ENCODE results near the gene RBMS3. TPM values are rescaled to one million over a fixed set of nuclear protein-coding genes. Genes with fewer than 3 reads are reported as not detected.

The RBMS3 gene
- total and polyA plus RNA-seq, 2 of the 8 experiments (the other 6 are each of a cell fraction or from before 2014, with no cell fraction given), result 3.7 to 6.9 TPM

- Histone ChIP-seq H2AK5ac (ENCODE audit: low read depth, low read length) (no peak overlapping the region), H4K91ac (replicated peaks; ENCODE audit: insufficient read length, low read length) (no peak overlapping the region), H2BK120ac (replicated peaks; ENCODE audit: low read depth, low read length) (no peak overlapping the region), H3K36me3 (ENCODE audit: control insufficient read depth in 2 of 4, insufficient read depth in 4 of 4, low read length in 3 of 4) (no peaks in the 10 kb centered on the region), H3K23me2 (ENCODE audit: low read depth, low read length) (no peaks in the 10 kb centered on the region), H3K4me3 (ENCODE audit: extremely low read depth in 1 of 4, insufficient read depth in 2 of 4, low read depth in 3 of 4, low read length in 4 of 4) (no peak overlapping the region), H2BK15ac (ENCODE audit: low read length) (no peak overlapping the region), H3K79me2 (ENCODE audit: control insufficient read depth in 1 of 2, insufficient read depth in 2 of 2, low read length in 2 of 2) (no peaks in the 10 kb centered on the region), H3K79me1 (ENCODE audit: low read depth, low read length) (no peaks in the 10 kb centered on the region), H4K20me1 (replicated peaks in 1 of 2; ENCODE audit: control insufficient read depth in 1 of 2, insufficient read depth in 2 of 2, low read length in 2 of 2) (no peaks in the 10 kb centered on the region), H3K4me1 (replicated peaks in 1 of 4; ENCODE audit: control insufficient read depth in 3 of 4, insufficient read depth in 4 of 4, low read length in 3 of 4) (no peaks in the 10 kb centered on the region), H4K5ac (ENCODE audit: insufficient read length, low read depth, low read length) (no peak overlapping the region), H3K27ac (ENCODE audit: low read depth, low read length) (no peak overlapping the region), H3K4ac (replicated peaks; ENCODE audit: insufficient read length, low read depth, low read length) (no peak overlapping the region), H2BK12ac (ENCODE audit: low read depth, low read length) (no peak overlapping the region), H3K9me3 (ENCODE audit: insufficient read depth in 2 of 2, low read depth in 1 of 2, low read length in 1 of 2) (no peaks in the 10 kb centered on the region), H2BK5ac (ENCODE audit: low read depth, low read length) (no peak overlapping the region), H2BK20ac (ENCODE audit: low read length) (no peak overlapping the region), H2AFZ (ENCODE audit: low read length) (no peak overlapping the region), H4K8ac (ENCODE audit: extremely low read depth, insufficient read depth, low read length) (no peak overlapping the region), H3K27me3 (replicated peaks in 1 of 4; ENCODE audit: control insufficient read depth in 3 of 4, extremely low read depth in 1 of 4, insufficient read depth in 3 of 4, low read length in 3 of 4) (no peaks in the 10 kb centered on the region), H3K18ac (ENCODE audit: extremely low read depth, low read length) (no peak overlapping the region), H3K56ac (replicated peaks; ENCODE audit: insufficient read length, low read depth, low read length) (no peak overlapping the region), H3K14ac (ENCODE audit: insufficient read length) (no peak overlapping the region), H3K9ac (replicated peaks in 1 of 4; ENCODE audit: extremely low read depth in 1 of 4, low read depth in 3 of 4, low read length in 3 of 4) (no peak overlapping the region), H3K4me2 (ENCODE audit: insufficient read depth in 1 of 2, low read depth in 2 of 2, low read length in 2 of 2) (no peak overlapping the region), H3K23ac (ENCODE audit: insufficient read length) (no peak overlapping the region)
- DNase-seq (ENCODE audit: low read depth in 1 of 2, low spot score in 2 of 2), result no peak
- ChIA-PET POLR2A (ENCODE audit: partially characterized antibody) (no interaction called here), CTCF (ENCODE audit: partially characterized antibody) (no interaction called here)
- 94% methylated on average over 3 of the region's 3 CpGs; no CpG with 5 or more reads in 1 of the 2 experiments for WGBS, 2 experiments (ENCODE audit: extremely low coverage in 1 of 2, insufficient coverage in 1 of 2, insufficient read length in 1 of 2, insufficient replicate concordance in 2 of 2, low coverage in 1 of 2, low lambda C conversion rate in 2 of 2, missing lambda C conversion rate in 1 of 2)
- TF ChIP-seq EGR1 (IDR thresholded peaks at IDR 0.05; ENCODE audit: borderline replicate concordance, low read depth, low read length), result no peak
- TF ChIP-seq SIX5 (IDR thresholded peaks at IDR 0.05; ENCODE audit: low read depth, low read length), result no peak
- no peak for TF ChIP-seq SUZ12 (IDR thresholded peaks at IDR 0.05; ENCODE audit: low read length)
- TF ChIP-seq CHD2 (IDR thresholded peaks at IDR 0.05; ENCODE audit: low read length), result no peak
- TF ChIP-seq, protein P1, sequence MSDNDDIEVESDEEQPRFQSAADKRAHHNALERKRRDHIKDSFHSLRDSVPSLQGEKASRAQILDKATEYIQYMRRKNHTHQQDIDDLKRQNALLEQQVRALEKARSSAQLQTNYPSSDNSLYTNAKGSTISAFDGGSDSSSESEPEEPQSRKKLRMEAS (IDR thresholded peaks at IDR 0.05), result no peak
- TF ChIP-seq HDAC6 (IDR thresholded peaks at IDR 0.05; ENCODE audit: low read depth, low read length), result no peak
- no peak for TF ChIP-seq CTBP2 (IDR thresholded peaks at IDR 0.05; ENCODE audit: borderline replicate concordance, insufficient read depth, insufficient read length, low read length)
- no peak for TF ChIP-seq MAFK (IDR thresholded peaks at IDR 0.05; ENCODE audit: low read depth, low read length)
- TF ChIP-seq CBX8 (IDR thresholded peaks at IDR 0.05; ENCODE audit: borderline replicate concordance, low read depth, low read length), result no peak
- no peak for TF ChIP-seq EZH2 (IDR thresholded peaks at IDR 0.05; ENCODE audit: low read depth, low read length, severe bottlenecking)
- no peak for TF ChIP-seq NRF1 (IDR thresholded peaks at IDR 0.05; ENCODE audit: low read depth, low read length)
- no peak for TF ChIP-seq CBX5 (IDR thresholded peaks at IDR 0.05; ENCODE audit: low read depth, low read length)
- no peak for FAIRE-seq
Measured at GRCh38 chr3:29591579-29591978, 310.7 kb downstream of the RBMS3 start.
